GM18951 (cell line): ENCODE data around the gene NAV3.

ENCODE experiments used
- POLR2A ChIP-seq: IDR thresholded peaks from 4 replicates; pipeline ENCODE4 v1.6.1; 2011; ENCODE audit warnings: mild to moderate bottlenecking; ENCODE audit not compliant: insufficient read length, insufficient read depth; ENCODE audit errors: extremely low read depth
- in situ Hi-C: fragments of 300-500 bp; cut with MboI; formaldehyde crosslinking; loops from one replicate; pipeline ENCODE4 v1.12.0; 2022; ENCODE audit warnings: low sequenced_read_pairs, mixed read lengths, inconsistent platforms; ENCODE audit not compliant: unreplicated experiment

Gene NAV3

DNA sequence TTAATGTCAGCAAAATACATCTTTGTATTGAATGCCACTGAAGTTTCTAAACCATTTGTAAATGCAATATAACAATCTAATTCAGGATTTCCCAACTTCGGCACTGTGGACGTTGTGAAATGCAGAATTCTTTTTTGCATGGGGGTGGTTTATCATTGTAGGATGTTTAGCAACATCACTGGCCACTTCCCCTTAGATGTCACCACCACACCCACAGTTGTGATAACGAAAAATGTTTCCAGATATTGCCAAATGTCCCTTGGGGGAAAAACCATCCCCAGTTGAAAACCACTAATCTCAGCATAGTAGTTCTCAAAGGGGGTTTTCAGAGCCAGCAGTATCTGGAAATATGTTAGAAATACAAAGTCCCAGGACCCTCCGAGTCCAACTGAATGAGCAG, 203.3 kb downstream of the NAV3 start:
- TF ChIP-seq POLR2A, result no peak
- in situ Hi-C loops, result no loop called here

DNA sequence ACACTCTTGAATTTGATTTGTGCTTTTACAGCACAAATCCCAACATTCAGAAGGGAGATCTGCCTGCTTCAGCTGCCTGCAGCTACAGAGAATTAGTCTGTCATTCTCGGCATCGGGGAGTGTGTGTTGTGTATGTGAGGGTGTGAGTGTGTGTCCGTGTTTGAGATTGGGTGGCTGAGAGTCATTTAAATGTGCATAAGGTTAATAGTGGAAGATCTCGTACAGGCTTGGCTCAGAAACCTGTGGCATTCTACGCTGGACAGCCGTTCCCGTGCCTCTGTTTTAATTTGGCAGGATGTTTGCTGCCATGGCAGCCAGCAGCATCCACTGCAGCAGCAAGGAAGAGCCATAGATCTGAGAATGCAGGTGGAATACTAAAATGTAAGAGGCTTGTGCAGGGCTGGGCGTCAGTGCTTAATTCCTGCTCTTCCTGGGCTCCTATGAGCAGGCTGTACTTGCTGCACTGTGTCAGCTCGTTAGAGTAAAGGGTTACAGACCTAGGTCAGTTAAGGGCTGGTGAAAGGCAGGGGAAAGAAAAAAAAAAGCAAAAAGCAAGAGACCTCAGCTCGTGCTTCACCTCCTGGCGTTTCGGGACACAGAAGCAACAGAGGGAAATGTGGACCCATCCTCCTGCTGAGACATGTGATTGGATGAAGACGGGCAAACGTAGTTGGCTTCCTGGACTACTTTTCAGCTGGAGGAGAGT, 205.4 kb downstream of the NAV3 start:
- TF ChIP-seq POLR2A, result no peak
- in situ Hi-C loops, result no loop called here

DNA sequence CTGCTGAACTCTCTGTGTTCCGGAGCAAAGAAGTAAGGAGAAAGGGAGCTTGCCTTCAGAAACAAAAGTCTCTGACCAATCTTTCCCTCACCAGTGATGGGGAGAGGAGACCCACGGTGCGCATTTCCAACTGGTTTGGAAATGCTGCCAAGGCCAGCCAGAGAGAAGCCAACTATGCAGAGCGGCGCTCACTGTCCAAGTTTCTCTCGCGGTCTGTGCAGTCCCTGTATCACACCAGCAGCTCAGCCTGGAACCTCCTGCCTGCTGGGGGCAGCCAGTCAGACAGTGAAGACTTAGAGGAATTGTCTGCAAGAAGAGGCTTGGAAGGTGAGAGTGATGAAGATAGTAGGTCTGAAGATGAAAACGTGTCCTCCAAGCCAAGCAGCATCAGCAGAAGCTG, 206.2 kb downstream of the NAV3 start:
- no peak for TF ChIP-seq POLR2A
- in situ Hi-C loops, result no loop called here

DNA sequence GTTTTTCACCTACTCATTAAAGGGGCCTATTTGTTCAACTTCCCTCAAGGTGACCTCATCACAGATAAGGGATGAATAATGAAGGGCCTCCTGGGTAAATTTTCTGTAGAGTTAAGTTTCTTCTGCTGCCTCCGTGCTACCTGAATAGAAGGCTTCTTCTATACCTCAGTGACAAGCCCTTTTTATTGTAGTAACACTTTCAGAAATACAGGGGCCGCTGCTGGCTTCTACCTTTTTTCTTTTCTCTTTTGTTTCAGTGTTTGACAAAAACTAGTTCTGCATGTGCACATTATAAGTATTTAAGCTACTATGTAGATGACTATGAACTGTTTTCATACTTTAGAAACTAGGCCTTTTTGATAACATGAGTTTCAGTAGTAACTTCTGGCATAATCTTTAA, 207.0 kb downstream of the NAV3 start:
- in situ Hi-C loops, result no loop called here
- no peak for TF ChIP-seq POLR2A

DNA sequence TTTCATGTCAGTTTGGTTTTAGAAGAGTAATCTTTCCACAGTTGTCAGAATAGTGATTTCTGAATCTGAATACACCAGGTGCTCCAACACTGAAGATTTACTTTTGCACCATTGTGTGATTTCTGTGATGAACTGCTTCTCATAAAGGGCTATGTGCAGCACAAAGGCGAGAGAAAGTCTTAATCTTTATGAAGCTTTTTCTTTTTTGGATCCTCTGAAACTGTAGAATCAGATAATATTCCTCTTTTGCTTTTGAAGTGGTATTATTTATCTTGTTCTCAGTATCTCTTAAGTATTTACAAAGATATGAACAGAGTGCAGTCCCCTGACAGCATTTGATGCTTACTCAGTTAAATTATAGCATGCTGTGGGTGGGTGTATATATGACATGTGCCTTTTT, 207.8 kb downstream of the NAV3 start:
- TF ChIP-seq POLR2A, result no peak
- in situ Hi-C loops, result no loop called here

DNA sequence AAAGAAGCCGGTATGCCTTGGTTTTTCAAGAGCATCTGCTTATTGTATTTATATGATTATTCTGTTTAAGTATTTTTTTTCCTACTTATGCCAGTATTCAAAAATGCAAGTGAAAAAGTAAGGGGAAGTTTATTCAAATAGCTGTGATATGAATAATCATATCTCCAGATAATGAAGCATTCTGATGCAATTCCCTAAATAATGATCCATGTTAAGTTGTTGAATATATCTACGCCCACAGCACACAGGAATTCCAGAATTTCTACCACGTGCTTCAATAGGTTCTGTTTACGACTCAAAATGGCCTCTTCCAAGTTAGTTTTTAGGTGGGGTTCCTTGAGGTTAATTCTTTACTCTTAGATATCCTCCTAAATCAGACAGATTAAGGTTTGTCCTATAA, 208.3 kb downstream of the NAV3 start:
- in situ Hi-C loops, result no loop called here
- TF ChIP-seq POLR2A, result no peak

DNA sequence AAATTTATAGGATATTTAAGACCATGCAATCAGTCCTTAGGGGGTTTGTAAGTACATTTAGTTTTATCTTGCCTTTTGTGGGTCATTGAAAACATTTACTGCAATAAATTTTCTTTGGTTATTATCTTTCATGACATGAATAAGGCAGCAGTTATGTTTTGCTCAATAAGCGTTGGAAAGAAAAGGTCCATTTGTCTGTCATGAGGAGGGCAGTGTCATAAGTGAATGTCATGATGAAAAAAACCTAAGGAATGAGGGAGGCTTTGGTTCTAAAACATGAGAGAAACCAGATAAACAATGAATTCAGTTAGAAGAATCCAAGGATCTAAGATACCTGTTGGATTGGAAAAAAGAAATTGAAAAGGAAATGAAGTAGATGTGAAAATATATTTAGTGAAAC, 209.4 kb downstream of the NAV3 start:
- in situ Hi-C loops, result no loop called here
- no peak for TF ChIP-seq POLR2A

DNA sequence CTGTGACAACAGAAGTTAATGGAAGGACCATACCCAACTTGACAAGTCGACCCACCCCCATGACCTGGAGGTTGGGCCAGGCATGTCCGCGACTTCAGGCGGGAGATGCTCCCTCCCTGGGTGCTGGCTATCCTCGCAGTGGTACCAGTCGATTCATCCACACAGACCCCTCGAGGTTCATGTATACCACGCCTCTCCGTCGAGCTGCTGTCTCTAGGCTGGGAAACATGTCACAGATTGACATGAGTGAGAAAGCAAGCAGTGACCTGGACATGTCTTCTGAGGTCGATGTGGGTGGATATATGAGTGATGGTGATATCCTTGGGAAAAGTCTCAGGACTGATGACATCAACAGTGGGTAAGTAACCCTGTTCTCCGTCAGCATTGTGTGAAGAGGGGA, 220.1 kb downstream of the NAV3 start:
- in situ Hi-C loops, result no loop called here
- TF ChIP-seq POLR2A, result no peak

DNA sequence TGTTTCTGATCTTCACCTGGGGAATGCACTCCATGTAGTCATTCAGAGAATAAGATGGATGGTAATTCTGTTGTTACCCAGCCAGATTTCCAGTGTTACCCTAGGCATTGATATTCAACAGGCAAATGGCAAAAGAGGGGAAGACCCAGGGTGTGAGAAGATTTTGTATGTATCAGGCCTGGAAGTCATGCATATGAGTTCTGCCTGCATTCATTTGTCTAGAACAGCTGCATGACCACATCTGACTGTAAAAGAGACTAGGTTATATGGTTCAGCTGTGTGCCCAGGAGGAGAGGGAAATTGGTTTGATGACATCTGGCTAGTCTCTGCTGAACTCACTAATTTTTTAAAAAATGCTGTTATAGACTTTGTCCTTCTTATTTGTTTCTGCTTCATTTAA, 224.9 kb downstream of the NAV3 start:
- in situ Hi-C loops, result no loop called here
- no peak for TF ChIP-seq POLR2A

DNA sequence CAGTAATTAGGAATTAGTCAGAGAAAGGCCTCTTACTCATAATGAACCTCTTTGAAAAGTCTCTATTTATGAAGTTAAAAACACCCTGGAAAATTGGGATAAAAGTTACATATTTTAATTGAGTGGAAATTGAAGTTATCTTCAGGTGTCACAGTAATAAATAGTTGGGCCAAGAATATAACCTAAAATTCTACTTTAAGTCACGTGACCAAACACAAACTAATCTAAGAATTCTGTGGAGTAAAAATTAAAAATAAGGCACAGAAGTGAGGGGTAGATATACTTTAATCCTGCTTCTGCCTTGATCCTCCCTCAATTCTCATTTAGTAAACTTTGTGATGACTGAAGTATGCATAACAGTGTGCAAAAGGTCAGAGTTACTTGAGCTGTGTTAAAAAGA, 226.4 kb downstream of the NAV3 start:
- in situ Hi-C loops, result no loop called here
- no peak for TF ChIP-seq POLR2A

DNA sequence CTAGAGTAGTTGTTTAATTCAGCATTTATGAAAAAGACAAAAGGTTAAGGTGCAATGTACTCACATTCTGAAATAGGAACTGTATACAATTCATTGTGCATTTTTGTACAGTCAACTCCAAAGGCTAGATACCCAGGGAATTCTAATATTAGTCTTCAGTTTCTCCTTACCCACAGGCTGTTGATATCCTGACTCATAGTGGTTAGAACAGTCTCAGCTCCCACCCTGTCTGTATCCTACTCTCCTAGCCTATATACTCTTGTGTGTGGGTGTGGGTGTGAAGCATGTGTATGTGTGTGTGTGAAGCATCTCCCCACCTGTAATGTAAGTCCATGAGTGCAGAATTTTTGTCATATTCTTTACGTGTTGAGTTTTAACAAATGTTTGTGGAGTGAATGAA, 229.5 kb downstream of the NAV3 start:
- in situ Hi-C loops, result no loop called here
- no peak for TF ChIP-seq POLR2A

DNA sequence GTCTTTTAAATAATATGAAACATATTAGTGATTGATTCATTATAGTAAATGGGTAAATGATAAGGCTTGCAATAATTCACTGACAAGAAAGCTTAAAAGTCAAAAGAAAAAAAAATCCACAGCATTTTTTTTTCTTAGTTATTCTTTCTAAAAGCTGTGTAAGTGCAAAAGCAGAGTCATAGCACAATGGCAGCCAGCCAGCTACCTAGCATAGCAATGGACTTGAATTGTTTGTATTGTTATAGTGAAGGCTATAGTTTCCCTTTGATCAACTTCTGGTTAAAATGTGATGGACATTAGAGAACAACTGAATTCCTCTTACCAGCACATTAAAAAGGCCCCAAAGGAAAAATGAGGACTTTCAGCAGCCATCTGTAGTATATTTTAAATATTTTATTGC, 232.1 kb downstream of the NAV3 start:
- TF ChIP-seq POLR2A, result no peak
- in situ Hi-C loops, result no loop called here

DNA sequence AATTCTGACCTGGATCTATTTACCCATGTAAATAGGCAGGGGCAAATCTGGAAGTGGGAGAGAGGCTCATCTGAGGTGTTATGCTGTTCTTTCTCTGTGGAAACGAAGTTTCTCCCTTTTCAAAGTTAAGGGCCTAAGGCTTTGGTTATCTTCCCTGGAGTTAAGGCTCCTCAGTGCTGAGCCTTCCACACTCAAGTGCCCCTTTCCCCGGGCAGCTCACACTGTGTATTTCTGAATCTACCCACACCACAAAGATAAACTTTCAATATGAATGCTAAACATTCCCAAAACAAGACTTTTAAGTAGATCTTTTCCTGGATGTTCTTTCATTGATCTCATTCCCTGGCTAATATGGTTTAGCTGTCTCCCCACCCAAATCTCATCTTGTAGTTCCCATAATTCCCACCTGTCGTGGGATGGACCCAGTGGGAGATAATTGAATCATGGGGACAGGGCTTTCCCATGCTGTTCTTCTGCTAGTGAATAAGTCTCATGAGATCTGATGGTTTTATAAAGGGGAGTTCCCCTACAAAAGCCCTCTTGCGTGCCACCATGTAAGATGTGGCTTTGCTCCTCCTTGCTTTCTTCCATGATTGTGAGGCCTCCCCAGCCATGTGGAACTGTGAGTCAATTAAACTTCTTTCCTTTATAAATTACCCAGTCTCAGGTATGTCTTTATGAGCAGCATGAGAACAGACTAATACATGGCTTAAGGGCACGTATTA, 251.1 kb downstream of the NAV3 start:
- in situ Hi-C loops, result no loop called here
- TF ChIP-seq POLR2A, result no peak

DNA sequence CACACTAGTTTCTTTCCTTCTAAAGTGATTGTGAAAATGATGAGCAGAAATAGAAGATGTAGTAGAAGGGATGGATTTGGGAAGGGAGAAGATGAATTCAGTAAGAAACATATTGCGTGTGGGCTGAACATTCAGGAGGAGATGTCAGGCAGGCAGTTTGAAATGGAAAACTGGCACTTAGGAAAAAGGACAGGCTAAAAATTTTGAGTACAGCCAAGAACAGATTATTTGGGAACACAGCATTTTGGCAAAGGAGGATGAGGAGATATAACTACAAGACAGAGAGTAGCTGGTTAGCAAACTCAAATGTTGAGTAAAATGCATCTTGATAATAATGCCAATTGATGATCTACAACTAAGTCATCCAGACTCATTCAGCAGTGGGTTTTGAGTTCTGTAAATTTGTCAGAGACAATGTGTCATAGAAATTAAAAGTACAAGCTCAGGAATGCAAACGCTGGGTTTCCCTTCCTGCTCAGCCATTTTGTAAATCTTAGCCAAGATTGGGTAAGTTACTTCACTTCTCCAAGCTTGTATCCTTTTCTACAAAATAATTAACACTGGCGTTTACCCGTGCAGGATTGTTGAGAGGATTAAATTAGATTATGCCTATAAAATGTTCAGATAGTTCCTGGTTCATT, 255.0 kb downstream of the NAV3 start:
- no peak for TF ChIP-seq POLR2A
- in situ Hi-C loops, result no loop called here
